Measurements from ENCODE around the gene RFLNA. TPM values are rescaled to one million over a fixed set of nuclear protein-coding genes. Genes with fewer than 3 reads are reported as not detected.
"Not testable (repeated sequence)": the region's sequence is repeated elsewhere in the genome, so short reads cannot be mapped to it uniquely, and the experiment has no call there.

RFLNA gene
- total RNA-seq, 2 donors from 2014 or later, result 0.26 TPM; not detected in 1

- no peak for DNase-seq
- 81 to 82% methylated on average over 4 of the region's 4 CpGs for WGBS, 2 donors
- Histone ChIP-seq H3K4me1 (peaks cover 14% of the 10 kb centered on the region), H3K9me3 (no peaks in the 10 kb centered on the region), H3K4me3 (no peak overlapping the region), H3K27me3 (peaks cover 0 to 12% of the 10 kb centered on the region in 2 donors), H3K36me3 (replicated peaks in 1 of 2; ENCODE audit: insufficient read depth in 1 of 2, low read depth in 2 of 2) (no peaks in the 10 kb centered on the region), H3K27ac (no peak overlapping the region)
- TF ChIP-seq POLR2A (IDR thresholded peaks at IDR 0.05) (no peak), CTCF (IDR thresholded peaks at IDR 0.05) (no peak)
- intact Hi-C loops (cut with DNase I), result no loop called here
- no peak for ATAC-seq
Measured at GRCh38 chr12:124297389-124297788, 2.5 kb downstream of the RFLNA start.

GRCh38 chr12:124297856-124298255 is 3.0 kb downstream of the RFLNA start:
- 67 to 75% methylated on average over 17 to 19 of the region's 19 CpGs for WGBS, 2 donors
- no peak overlapping the region for H3K4me3 ChIP-seq
- intact Hi-C loops (cut with DNase I), result no loop called here

DNA sequence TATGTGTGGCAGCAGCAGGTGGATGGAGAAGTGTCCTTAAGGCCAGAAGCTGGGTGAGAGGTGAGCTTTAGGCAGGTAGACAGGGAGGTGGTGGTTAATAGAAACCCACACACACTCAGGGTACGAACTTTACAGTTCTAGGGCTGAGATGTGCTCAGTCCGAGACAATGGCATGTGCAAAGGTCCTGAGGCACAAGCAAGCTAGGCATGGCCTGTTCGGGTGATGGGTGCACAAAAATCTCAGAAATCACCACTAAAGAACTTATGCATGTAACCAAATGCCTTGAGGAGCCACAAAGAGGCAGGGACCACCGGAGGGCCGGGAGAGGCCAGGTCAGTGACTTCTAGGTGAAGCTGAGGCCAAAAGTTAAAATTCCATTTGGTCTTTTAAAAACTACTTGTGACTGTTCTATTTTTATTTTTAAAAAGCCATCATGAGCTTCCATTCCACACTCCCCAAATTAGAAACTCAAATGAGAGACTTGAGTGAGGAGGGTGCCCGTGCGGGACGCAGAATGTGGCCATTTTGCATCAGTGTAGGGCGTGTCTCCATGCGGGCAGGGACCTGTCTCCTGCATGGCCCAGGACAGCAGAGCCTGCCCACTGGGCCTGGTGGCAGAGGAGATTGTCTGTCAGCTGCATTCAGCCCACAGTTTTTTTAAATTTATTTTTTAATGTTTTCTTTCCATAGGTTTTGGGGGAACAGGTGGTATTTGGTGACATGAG is 4.0 kb downstream of the RFLNA start:
- DNase-seq (no peak), ATAC-seq (no peak)
- Histone ChIP-seq H3K27ac (no peak overlapping the region), H3K9me3 (no peaks in the 10 kb centered on the region), H3K36me3 (replicated peaks in 1 of 2; ENCODE audit: insufficient read depth in 1 of 2, low read depth in 2 of 2) (no peaks in the 10 kb centered on the region), H3K27me3 (peaks cover 0 to 12% of the 10 kb centered on the region in 2 donors), H3K4me3 (no peak overlapping the region), H3K4me1 (peaks cover 14% of the 10 kb centered on the region)
- TF ChIP-seq CTCF (IDR thresholded peaks at IDR 0.05), result no peak
- intact Hi-C loops (cut with DNase I), result no loop called here
- WGBS, 2 donors, result 80 to 89% methylated on average over 10 of the region's 10 CpGs

More at GRCh38 chr12:124297856-124298255, 3.0 kb downstream of the RFLNA start:
- Histone ChIP-seq H3K27me3 (peaks cover 0 to 12% of the 10 kb centered on the region in 2 donors), H3K4me1 (peaks cover 14% of the 10 kb centered on the region), H3K9me3 (no peaks in the 10 kb centered on the region), H3K27ac (no peak overlapping the region), H3K36me3 (replicated peaks in 1 of 2; ENCODE audit: insufficient read depth in 1 of 2, low read depth in 2 of 2) (no peaks in the 10 kb centered on the region)
- TF ChIP-seq POLR2A (IDR thresholded peaks at IDR 0.05) (no peak), CTCF (IDR thresholded peaks at IDR 0.05) (no peak)
- ATAC-seq (no peak), DNase-seq (no peak)

GRCh38 chr12:124299628-124300388 is 4.9 kb downstream of the RFLNA start:
- Histone ChIP-seq H3K27ac (no peak overlapping the region), H3K36me3 (replicated peaks in 1 of 2; ENCODE audit: insufficient read depth in 1 of 2, low read depth in 2 of 2) (no peaks in the 10 kb centered on the region), H3K4me3 (no peak overlapping the region), H3K27me3 (peaks cover 0 to 12% of the 10 kb centered on the region in 2 donors), H3K4me1 (peaks cover 14% of the 10 kb centered on the region), H3K9me3 (no peaks in the 10 kb centered on the region)
- DNase-seq, result no peak
- intact Hi-C loops (cut with DNase I), result no loop called here
- TF ChIP-seq POLR2A (IDR thresholded peaks at IDR 0.05) (no peak), CTCF (IDR thresholded peaks at IDR 0.05) (no peak)
- 75 to 88% methylated on average over 9 of the region's 9 CpGs for WGBS, 2 donors
- ATAC-seq, result no peak

GRCh38 chr12:124300657-124301056 is 5.8 kb downstream of the RFLNA start:
- ATAC-seq; H3K9me3 ChIP-seq; H3K27ac ChIP-seq; H3K4me3 ChIP-seq; H3K36me3 ChIP-seq (replicated peaks in 1 of 2; ENCODE audit: insufficient read depth in 1 of 2, low read depth in 2 of 2); DNase-seq; intact Hi-C loops (cut with DNase I); H3K4me1 ChIP-seq: not testable (repeated sequence)
- 54 to 73% methylated on average over 3 of the region's 3 CpGs for WGBS, 2 donors
- peaks cover 0 to 12% of the 10 kb centered on the region in 2 donors for H3K27me3 ChIP-seq

All from body of pancreas (tissue), 4 donors.